Osteocyte (in vitro differentiated cells): Measurements from ENCODE around the gene HLTF. TPM values are rescaled to one million over a fixed set of nuclear protein-coding genes. Genes with fewer than 3 reads are reported as not detected.

Experiments
- DNase-seq: peaks from one replicate; pipeline ENCODE4 v3.0.0; 2021; ENCODE audit warnings: mixed read lengths; ENCODE audit not compliant: unreplicated experiment; ENCODE audit errors: extremely low spot score
- H3K27ac Mint-ChIP-seq: one replicate; pipeline ENCODE4 v1.8.0; 2021; ENCODE audit warnings: mild to moderate bottlenecking, mixed read lengths; ENCODE audit not compliant: unreplicated experiment
- H3K27me3 Mint-ChIP-seq: one replicate; pipeline ENCODE4 v1.8.0; 2021; ENCODE audit warnings: mixed read lengths; ENCODE audit not compliant: unreplicated experiment
- H3K36me3 Mint-ChIP-seq: one replicate; pipeline ENCODE4 v1.8.0; 2021; ENCODE audit warnings: mixed read lengths; ENCODE audit not compliant: unreplicated experiment
- H3K4me1 Mint-ChIP-seq: one replicate; pipeline ENCODE4 v1.8.0; 2021; ENCODE audit warnings: mixed read lengths; ENCODE audit not compliant: unreplicated experiment
- H3K4me3 Mint-ChIP-seq: one replicate; pipeline ENCODE4 v1.8.0; 2021; ENCODE audit warnings: mild to moderate bottlenecking, moderate library complexity, mixed read lengths; ENCODE audit not compliant: unreplicated experiment
- H3K9me3 Mint-ChIP-seq: one replicate; pipeline ENCODE4 v1.8.0; 2021; ENCODE audit warnings: mixed read lengths; ENCODE audit not compliant: unreplicated experiment
- CTCF ChIP-seq: fragments of 200-600 bp; sonication (generic); IDR thresholded peaks from 2 replicates; pipeline ENCODE4 v1.5.0; 2021; ENCODE audit warnings: antibody characterized with exemption, mild to moderate bottlenecking, moderate library complexity
- long read RNA-seq: library from polyadenylated mRNA; unstranded; transcript quantifications from one replicate; pipeline ENCODE4 v2.0.0, GENCODE V29; 2021
- total RNA-seq: library from RNA; stranded (reverse); gene quantifications from 2 replicates; pipeline ENCODE4 v1.2.1, GENCODE V29; 2021

HLTF gene
- 29.2 and 34.6 TPM in 2 replicates for total RNA-seq
- long read RNA-seq, full-length matches to known transcripts = 35 of 186 reads
- long read RNA-seq, partial matches to known transcripts = 138 of 186 reads
- long read RNA-seq, other reads (novel, unspliced or antisense) = 13 of 186 reads

DNA sequence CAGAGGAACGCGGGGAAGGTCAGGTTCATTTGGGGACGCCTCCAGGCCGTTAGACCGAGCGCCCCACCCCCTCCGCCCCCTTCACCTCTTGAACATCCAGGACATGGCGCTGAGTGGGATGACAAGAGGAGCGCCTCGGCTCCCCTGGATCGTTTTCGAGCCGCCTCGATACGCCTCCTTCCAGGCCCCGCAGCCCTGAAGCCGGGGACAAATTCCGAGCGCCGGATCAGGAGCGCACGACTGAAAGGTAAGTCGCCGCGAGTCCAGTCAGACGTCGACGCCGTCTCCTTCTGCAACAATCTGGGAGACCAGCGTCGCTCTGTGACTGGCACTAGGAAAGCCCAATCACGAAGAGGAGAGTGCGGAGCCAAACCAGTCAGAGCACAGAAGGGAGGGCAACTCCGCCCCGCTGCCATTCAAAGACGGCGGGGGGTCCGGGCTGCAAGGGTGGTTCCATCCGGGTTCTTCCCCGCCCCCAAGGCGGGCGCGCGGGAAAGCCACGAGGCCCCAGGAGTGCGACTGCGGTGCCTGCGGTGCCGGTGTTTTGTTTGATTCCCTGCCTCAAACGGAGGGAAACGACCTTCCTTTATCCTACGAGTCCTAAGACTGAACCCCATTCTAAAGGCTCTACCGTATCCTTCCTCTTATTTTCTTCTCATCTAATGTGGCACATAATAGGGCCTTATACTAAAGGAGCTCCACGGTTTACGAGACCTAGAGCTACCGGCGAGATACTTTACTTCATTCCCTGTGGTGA, at the start of gene HLTF:
Gene HLTF (minus strand): TSS at position 302 of the 757 bp plus-strand sequence. CDS start 197 bp downstream, at position 105.
- Mint-ChIP-seq H3K36me3 (peaks cover 16% of the 10 kb centered on the region), H3K9me3 (no peaks in the 10 kb centered on the region), H3K4me1 (peaks cover 24% of the 10 kb centered on the region), H3K4me3 (peak within 1 kb of the TSS; percentile 97), H3K27ac (peak within 1 kb of the TSS; percentile 94), H3K27me3 (no peaks in the 10 kb centered on the region)
- peak; percentile 98 for DNase-seq
- no peak for TF ChIP-seq CTCF

DNA sequence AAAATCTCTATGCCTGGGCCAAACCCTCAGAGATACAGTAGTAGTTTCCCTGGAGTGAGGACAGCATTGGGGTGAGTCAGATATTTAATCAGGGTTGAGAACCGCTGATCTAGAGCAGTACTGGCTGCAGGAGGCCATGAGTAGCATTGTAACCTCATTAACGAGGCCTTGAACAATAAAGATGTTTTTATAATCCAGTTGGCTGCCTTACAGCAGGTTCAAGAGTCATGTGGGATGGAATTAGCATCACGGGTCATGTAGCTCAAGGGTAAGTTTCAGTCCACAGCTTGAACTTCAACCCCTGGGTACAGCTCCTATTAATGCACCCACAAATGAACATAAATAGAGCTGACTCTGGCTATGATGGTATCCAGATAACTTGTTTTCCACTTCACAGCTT, 48.2 kb upstream of the HLTF start:
- H3K36me3 Mint-ChIP-seq = peaks cover 2% of the 10 kb centered on the region
- H3K27ac Mint-ChIP-seq = no peak overlapping the region
- peaks cover 32% of the 10 kb centered on the region for H3K4me1 Mint-ChIP-seq
- H3K27me3 Mint-ChIP-seq = no peaks in the 10 kb centered on the region
- no peak for TF ChIP-seq CTCF
- no peaks in the 10 kb centered on the region for H3K9me3 Mint-ChIP-seq
- no peak for DNase-seq
- no peak overlapping the region for H3K4me3 Mint-ChIP-seq

DNA sequence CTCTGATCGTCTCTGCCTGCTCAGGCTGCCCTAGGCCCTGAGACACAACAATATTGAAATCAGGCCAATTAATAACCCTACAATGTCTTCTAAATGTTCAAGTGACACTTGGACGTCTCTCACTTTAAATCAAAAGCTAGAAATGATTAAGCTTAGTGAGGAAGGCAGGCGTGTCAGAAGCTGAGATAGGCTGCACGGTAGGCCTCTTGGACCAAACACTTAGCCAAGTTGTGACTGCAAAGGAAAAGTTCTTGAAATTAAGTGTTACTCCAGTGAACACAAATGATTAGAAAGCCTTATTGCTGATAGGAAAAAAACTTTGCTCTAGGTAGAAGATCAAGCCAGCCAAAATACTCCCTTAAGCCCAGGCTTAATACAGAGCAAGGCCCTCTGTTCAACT, 45.3 kb upstream of the HLTF start:
- no peak for TF ChIP-seq CTCF
- no peaks in the 10 kb centered on the region for H3K9me3 Mint-ChIP-seq
- H3K27me3 Mint-ChIP-seq = no peaks in the 10 kb centered on the region
- peak overlapping the region; percentile 52 for H3K4me3 Mint-ChIP-seq
- peaks cover 2% of the 10 kb centered on the region for H3K36me3 Mint-ChIP-seq
- DNase-seq = no peak
- peaks cover 41% of the 10 kb centered on the region for H3K4me1 Mint-ChIP-seq
- no peak overlapping the region for H3K27ac Mint-ChIP-seq

DNA sequence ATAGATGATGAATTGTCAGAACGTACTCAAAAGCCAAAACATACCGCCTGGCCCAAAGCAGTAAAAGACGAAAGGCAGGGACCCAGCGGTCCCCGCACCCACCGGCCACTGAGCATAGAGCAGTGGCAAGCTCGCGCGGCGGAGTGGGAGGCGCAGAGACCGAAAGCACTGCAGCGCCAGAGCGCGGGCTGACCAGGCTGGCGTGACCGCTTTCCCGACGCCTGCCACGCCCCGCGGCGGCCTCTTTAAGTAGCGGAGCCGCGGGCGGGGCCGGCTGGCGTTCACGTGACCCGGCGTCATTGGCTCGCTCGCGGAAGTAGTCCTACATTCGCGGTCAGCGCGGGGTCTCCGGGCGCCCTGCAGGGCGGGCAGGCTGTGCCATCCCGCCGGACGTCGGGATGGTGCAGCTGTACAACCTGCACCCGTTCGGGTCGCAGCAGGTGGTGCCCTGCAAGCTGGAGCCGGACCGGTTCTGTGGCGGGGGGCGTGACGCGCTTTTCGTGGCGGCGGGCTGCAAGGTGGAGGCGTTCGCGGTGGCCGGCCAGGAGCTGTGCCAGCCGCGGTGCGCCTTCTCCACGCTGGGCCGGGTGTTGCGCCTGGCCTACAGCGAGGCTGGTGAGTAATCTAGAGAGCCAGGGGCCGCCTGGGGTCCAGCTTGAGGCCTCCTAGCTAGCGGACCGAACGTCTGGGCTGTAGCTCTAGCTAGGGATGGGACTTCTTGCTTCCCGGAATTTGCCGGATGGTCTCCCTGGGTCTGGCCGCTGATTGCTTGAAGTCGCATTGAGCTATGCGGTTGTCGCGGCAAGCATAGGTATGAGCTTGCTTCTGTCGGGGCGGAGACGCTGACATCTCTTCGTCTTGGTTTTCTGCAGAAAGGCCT, 43.2 kb upstream of the HLTF start, which contains the start of gene HPS3:
Gene HPS3 (plus strand): TSS at position 313 of the 880 bp plus-strand sequence. CDS start 86 bp downstream, at position 399.
- H3K4me1 Mint-ChIP-seq = peaks cover 40% of the 10 kb centered on the region
- peak; percentile 94 for DNase-seq
- H3K9me3 Mint-ChIP-seq = no peaks in the 10 kb centered on the region
- no peak for TF ChIP-seq CTCF
- peak within 1 kb of the TSS; percentile 89 for H3K4me3 Mint-ChIP-seq
- H3K36me3 Mint-ChIP-seq = peaks cover 2% of the 10 kb centered on the region
- no peaks in the 10 kb centered on the region for H3K27me3 Mint-ChIP-seq
- peak within 1 kb of the TSS; percentile 86 for H3K27ac Mint-ChIP-seq
